ENCODE results near the gene GTSE1. TPM values are rescaled to one million over a fixed set of nuclear protein-coding genes. Genes with fewer than 3 reads are reported as not detected.
A peak's percentile ranks its signal among the peaks of the same experiment; 100 is the strongest.

The GTSE1 gene
- total RNA-seq, 1 experiment from 2014 or later, result 13.9 TPM

DNA sequence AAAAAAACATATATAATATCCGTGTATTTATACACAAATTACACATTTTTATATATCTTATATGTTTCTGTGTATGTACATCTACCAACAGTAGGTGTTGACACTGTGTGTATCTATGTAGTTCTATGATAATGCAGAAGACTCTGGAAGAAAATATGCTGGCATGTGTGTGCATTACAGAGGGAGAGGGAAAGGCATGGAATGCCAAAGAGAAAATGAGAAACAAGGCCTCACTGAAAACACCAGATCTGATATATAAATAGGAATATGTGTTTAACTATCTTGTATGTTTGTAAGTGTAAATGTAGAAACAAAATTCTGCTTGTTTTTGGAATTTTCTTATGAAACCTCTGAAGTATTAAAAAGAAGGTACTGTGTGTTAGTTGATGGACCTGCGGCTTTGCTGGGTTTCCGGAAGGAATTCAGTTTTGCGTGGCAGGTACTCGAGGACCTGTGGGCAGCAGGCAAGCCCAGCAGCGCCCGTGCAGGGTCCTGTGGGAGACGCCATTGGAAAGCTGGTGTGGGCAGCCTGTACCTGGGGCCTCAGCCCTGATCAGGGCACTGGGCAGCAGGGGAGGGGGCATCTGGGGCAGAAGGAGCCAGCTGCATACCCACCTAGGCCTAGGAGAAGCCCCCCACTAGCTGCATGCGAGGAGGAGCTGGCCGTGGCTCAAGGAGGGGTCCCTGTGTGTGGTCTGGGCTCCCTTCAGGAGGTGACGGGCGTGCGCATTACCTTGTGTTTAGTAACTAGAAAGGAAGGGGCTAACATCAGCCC, 31.2 kb downstream of the GTSE1 start:
- no peak for DNase-seq (ENCODE audit: low spot score)

DNA sequence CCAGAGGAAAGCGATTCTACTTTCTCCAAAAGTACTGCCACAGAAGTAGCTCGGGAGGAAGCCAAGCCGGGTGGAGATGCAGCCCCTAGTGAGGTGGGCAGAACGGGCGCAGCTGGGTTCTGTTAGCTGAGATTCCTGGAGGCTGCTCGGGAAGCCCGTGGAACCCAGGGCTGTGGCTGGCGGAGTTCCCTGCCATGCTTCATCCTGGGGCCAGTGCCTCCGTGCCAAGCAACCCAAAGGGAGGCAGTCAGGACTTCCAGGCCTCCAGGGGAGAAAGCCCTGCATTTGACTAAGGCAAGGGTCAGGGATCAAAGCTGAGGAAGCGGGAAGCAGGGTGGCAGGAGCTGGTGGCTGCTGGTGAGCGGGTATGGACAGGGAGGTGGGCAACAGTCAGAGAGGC, 32.1 kb downstream of the GTSE1 start:
- DNase-seq (ENCODE audit: low spot score), result no peak

DNA sequence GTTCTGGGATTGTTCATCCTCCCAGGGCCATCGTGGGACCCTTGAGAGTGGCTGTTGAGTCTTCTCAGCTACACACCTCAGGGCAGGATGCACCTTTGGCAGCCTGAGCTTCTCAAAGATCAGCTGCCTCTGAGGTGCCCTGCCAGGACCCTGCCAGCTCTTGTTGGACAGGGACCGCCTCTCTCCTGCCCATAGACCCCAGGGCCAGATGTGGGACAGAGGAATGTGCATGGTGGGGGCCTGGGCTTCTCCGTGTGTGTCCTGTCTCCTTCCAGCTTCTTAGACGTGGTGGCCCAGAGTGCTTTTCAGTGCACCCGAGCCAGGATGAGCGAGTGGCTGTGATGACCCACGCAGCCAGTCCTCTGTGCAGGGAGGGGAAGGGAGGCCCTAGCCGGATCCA, 32.9 kb downstream of the GTSE1 start:
- no peak for DNase-seq (ENCODE audit: low spot score)

DNA sequence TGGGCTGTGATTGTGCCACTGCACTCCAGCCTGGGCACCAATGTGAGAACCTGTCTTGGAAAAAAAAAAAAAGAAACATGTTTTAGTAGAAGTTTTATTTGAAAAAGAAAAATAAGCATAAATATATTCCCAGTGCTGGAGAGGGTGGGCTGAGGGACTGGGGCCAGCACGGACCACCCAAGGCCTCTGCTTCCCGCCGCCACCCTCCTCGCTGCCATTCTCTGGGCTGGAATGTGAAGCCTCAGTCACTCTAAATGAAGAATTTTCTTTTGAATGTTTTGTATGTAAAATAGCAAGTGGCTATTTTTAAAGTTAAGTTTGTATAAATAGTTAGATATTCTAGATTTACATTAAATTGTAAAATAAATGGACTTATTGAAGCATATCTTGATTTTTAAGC, 33.8 kb downstream of the GTSE1 start:
- no peak for DNase-seq (ENCODE audit: low spot score)

DNA sequence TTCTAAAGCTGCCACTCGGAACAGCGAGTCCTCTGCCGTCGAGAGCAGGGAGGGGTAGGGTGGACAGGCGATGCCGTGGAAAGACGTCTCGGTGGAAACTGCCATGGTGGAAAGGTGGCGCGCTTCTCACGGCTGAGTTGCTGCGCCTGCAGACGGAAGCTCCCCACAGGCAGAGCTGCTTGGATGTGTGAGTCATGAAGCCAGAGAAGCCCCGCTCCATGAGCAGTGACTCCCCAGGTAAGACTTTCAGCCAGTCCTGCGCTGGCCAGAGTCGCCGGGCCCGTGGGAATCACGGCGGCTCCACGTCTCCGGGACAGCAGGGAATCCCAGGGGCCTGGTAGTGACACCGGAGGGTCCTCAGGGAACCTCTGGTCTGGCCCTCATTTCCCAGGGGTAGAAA, 34.8 kb downstream of the GTSE1 start:
- no peak for DNase-seq (ENCODE audit: low spot score)

DNA sequence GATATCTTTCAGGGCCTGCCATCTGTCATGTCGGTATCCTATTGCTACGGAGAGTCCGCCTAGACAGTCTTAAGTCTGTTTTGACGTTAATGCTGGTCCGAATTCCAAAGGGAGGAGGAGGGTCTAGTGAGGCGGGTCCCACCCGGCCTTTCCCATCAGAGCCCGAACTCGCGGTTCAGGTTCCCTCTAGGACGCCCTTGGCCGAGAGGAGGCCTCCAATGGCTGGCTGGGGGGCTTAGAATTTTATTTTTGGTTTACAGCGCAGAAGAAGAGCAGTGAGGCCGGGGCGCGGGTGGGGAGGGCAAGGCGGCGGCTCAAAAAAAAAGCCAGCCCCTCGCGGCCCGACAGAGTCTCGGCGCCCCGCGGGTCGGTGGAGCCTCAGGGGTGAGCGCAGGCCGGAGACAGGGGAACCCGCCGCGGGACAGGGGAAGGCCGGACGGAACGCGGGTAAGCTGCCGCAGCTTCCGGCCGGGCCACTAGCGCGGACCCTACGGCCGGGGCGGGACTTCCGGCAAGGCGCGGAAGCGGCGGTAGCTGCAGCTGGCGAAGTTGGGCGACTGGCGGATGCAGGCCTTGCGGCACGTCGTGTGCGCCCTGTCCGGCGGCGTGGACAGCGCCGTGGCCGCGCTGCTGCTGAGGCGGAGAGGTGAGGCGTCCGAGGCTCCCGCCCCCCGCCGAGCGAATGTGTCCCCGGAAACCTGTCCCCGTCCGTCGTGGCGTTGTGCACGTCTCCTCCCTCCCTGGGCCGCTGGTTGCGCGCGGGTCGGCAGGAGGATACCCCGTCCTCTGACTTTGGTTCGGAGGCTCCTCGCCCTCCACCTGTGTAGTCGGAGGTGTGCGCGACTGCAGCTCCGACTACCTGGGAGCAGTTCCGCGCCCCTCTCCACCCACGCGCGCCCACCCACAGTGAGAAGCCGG, 38.8 kb downstream of the GTSE1 start, which contains the start of gene TRMU:
TRMU (plus strand) TSS at position 514 of the 918 bp plus-strand sequence; CDS start at position 565, 51 bp downstream.
- peak; percentile 68 for DNase-seq (ENCODE audit: low spot score)

DNA sequence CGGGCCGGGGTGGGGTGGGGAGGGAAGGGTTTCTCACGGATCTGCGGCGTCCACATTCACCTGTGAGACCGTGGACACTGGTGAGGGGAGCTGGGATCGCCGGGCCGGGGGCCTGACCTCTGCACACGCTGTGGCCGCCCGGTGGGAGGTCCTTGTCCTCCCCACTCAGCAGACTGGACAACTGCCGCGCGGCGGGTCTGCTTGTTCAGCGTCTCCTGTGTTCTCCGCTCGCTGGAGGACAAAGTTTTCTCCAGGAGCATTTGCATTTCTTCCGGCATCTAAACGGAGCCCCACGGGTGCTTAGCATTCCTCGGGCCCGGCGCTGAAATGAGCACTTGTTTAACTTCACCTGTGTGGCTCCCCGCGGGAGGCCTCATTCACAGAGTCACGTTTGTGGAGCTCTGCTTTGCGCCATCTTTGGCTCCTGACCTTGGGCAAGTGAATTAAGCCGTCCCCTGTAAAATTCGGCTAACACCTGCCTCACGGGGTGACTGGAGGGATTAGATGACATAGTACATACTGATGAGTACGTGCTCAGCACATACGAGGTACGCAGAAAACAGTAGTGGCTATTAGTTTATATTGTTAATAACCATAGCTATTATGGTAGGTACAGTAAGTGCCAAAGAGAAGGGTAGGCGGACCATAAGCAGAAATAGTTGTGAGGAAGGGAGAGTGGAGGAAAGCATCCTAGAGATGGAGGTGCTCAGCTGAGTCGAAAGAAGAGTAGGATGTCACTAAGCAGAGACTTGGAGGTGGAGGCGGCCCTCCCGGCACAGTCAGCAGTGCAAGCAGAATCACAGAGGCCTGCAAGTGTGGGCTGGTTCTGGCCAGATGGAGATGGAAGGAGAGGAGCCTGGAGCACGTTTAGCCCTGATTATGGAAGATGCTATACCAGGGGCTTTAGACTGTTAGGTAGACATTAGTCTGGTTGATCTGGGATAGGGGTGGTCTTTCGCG, 39.7 kb downstream of the GTSE1 start:
- no peak for DNase-seq (ENCODE audit: low spot score)

DNA sequence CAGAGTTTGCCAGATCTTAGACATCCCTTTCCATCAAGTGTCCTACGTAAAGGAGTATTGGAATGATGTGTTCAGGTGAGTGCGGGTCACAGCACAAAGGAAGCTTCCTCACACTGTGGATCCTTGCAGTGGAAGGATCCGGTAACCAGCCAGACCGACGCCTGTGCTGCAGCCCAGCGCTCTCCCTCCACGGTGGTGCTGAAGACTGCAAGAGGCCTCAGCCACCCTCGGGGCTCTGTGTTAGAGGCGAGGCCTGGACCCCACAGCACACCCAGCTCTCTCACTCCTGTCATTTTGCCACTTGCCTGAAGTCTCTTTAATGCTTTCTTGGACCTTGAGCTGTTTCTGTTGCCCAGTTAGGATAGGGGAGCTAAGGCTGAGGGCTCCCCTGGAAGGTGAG, 41.2 kb downstream of the GTSE1 start:
- DNase-seq (ENCODE audit: low spot score), result no peak

DNA sequence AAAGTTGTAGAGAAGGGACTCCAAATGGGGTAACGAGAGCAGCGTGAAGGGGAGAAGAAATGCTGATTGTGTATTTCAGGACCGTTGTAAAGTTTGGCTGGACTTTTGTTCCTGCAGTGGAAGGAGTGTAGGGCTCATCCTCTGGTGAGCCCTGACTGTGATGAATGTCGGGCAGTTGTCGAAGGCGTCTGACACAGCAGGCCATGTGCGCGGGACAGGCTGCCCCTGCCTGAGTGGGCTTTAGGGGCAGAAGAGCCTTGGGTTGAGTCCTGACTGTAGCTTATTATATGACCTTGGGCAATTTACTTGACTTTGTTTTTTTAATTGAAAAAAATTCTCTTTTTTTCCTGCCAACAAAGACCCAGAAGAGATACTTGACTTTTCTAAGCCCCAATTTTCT, 42.0 kb downstream of the GTSE1 start:
- DNase-seq (ENCODE audit: low spot score), result no peak

DNA sequence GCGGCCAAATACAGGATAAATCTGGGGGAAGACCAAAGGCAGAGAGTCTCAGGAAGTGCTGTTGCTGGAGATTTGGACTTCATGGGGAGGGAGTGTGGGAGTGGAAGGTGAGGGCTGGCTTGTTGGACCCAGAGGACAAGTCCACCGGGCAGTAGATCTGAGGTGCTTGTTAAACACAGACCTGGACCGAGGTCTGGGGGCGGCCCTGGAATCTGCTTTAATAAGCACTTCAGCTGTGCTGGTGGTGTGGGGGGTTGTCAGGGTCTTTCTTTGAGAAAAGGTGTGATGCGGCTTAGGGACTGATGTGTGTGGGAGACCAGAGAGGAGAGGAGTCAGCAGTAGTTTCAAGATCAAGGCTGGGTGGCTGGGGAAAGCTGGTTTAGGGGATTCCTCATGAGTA, 43.3 kb downstream of the GTSE1 start:
- no peak for DNase-seq (ENCODE audit: low spot score)

DNA sequence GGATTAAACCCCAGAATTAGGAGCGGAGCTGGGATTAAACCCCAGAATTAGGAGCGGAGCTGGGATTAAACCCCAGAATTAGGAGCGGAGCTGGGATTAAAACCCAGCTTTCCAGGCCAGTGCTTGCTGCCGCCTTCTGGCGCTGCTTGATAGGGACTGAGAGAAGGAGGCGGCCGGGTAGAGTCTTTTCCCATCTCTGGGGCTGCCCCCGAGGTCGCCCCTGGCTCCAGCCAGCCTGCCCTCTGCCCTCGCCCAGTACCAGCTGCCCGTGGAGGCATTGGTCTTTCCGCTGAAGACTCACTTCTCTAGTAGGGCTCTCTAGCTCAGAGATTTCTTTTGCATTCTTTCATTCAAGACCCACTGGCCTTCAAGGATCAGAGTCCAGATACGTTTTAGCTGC, 44.0 kb downstream of the GTSE1 start:
- DNase-seq (ENCODE audit: low spot score), result no peak

DNA sequence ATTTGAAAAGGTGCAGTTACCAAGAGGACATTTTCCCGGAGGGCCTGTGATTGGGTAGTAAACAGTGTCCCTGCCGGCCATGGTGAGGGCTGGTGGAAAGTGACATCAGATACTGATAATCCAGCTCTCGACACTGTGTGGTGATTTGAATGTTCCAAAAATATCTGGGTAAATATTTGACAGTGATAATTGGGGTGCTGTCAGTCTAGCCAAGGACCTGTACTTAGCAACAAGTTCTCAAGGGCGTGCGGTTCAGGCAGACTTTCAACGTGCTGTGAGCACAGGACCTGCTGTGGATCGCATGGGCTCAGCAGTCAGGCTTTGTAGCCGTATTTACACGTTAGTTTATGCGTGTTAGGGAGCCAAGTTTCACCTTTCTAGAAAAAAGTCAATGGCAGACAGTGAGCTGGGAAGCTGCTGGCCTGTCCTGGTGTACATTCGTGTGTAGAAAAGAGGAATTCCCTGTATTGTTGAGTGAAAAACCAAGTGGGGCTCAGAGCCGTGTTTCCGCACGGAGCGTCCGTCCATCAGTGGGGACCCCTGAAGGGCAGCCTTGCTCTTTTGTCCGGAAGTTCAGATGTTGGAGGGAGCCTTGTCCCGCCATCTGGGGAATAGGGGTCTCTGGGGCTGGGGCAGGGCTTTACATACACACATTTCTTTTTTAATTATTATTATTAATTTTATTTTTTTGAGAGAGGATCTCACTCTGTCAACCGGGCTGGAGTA, 50.2 kb downstream of the GTSE1 start:
- DNase-seq (ENCODE audit: low spot score), result no peak

DNA sequence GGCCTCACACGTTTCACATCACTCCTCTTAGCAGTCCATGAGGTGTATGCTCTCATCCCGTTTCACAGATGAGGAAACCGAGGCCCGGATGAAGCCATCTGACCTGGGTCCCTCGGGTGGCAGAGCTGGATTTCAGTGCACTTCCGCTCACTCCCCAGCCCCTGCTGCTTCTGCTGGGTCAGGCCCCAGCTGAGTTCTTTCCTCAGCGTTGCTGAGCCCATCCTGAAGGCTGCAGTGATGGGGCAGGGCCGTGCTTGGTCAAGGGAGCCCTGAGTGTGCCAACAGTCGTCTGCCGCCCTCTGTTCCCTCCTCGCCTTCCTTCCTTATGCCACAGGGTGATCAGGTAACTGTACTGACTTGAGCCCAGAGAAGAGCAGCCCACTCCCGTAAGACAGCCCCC, 51.0 kb downstream of the GTSE1 start:
- DNase-seq (ENCODE audit: low spot score), result no peak

DNA sequence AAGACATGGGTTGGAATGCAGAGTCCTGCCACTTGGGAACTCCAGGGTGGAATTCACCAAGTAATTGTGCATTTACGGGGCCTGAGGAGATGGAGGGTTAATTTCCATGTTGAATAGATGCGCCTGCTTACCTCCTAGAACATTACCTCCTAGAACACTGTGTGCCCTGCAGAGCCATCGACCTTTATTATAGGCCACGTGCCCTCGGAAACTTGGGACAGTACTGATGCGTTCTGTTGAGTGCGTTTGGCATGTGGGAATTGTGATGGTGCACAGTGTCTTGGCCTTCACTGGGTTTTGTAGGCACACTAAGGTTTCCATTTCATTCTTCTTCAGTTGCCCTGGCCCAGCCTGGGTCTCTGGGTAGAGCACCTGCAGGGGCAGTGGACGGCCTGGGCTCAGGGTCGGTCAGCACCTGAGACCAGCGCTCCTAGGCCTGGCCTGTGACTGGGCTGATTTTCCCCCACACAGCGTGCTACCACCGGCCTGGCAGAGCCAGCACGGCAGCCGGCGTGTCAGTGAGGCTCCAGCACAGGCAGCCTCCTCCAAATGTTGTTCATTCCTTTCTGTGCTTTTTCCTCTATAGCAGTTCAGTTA, 51.5 kb downstream of the GTSE1 start:
- DNase-seq (ENCODE audit: low spot score), result no peak

DNA sequence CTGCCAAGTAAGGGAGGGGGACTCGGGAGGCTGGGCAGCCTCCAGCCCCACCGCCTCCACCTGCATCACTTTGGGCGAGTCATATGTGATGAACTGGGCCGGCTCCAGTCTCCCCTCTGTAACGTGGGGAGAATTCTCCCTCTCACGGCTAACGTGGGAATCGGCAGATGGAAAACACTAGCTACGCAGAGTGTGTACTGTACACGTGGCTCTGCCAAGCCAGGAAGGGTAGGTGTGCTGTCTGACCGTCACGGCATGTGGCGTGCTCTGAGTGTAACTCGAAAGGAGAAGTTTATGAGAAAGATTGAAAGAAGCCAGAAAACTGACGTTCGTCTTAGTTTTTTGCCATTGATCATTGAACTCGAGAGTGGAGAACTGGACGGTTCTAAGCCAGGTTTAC, 52.6 kb downstream of the GTSE1 start:
- DNase-seq (ENCODE audit: low spot score), result no peak

DNA sequence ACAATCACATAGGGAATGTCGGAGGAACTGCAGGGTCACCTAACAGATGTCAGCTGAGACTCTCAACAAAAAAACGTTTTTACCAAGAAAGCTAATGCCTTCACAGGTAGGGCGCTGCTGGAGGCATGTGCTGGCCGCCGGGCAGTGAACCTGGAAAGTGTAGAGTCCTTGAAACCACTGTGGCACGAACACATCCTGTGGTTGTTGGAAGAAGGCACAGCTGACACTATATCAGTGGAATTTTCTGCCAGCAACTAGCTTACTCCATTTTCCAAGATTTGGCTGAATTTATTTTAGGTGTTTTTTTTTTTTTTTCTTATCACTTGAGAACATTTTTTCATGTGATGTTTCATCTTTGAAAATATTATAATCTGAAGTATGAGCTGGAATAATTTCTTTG, 53.0 kb downstream of the GTSE1 start:
- DNase-seq (ENCODE audit: low spot score), result no peak

DNA sequence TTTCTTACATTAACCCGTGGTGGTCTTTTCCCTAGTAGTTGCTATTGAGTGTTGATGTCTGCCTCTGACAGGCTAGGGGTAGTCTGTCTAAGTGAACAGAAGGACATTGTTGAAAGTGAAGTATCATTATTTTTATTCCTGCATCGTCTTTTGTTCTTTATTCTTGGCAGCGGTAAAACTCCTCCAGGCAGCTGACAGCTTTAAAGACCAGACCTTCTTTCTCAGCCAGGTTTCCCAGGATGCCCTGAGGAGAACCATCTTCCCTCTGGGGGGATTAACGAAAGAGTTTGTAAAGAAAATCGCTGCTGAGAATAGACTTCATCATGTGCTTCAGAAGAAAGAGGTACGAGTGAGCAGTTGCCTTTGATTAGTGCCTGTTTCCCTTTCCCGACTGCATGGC, 53.5 kb downstream of the GTSE1 start:
- no peak for DNase-seq (ENCODE audit: low spot score)

DNA sequence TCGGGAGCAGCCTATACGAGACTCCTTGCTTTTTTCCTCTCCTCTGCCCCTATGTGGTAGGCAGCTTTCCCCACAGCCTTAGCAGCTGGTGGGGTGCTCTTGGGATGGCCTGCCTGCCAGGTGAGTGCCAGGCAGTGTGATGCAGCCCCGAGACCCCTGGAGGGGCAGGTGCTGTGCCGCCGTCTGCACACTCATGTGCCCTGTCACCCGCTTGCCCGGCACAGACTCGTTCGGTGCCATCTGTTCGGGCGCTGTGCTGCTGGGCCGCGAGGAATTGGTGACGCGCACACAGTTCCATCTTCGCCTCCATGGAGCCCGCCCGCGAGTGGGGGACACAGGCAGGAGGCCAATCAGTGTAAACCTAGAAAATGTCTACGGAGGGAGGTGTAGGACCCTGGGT, 54.0 kb downstream of the GTSE1 start:
- DNase-seq (ENCODE audit: low spot score), result no peak

DNA sequence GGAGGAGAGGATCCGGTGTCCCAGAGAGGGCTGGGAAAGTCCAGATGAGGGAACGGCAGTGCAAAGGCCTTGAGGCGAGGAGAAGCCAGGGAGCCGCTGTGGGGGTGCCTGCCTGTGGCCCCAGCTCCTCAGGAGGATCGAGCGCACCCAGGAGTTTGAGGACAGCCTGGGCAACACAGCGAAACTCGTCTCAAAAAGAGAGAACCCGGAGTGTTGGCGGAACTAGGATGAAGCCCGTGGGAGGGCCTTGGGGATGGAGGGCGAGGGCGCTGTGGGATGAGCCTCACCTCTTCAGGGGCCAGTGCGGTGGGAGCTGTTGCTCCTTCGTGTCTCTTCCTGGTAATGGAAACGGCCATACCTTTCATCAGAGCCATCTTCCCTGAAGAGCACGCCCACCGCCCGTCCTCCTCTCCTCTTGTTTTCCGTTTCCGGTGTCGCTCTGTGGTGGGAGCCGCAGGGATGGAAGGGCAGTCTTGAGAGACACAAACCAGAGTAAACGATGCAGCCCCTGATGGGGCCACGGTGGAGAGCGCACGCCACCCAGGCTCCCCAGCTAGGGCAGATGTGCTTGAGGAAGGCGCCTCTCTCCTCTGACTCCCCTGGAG, 54.6 kb downstream of the GTSE1 start:
- DNase-seq (ENCODE audit: low spot score), result no peak

DNA sequence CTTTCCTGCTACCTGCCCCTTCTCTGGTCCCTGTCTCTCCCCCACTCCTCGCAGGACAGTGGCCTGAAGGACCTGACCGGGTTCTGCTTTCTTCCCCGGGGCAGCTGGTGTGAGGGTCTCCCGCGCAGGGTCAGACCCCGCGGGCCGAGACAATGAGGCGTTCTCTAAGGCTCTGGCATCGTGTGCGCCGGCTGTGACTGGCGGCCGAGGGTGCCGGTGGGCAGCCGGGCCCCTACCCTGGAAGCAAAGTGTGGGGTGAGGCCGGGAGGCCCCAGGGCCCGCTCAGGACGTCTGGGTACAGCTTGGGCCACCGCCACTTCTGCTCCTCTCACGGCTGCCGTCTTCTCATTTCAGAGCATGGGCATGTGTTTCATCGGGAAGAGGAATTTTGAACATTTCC, 55.1 kb downstream of the GTSE1 start:
- DNase-seq (ENCODE audit: low spot score), result no peak

Data from H4 (cell line).